ENCODE data around the gene ZBTB2. TPM values are rescaled to one million over a fixed set of nuclear protein-coding genes. Genes with fewer than 3 reads are reported as not detected.

Gene ZBTB2
- total and polyA plus RNA-seq, 2 donors from 2014 or later = 6.0 to 11.2 TPM

GRCh38 chr6:151432651-151433050 lies 41.3 kb upstream of the ZBTB2 start:
- no peak for FAIRE-seq
- Histone ChIP-seq H3K27me3 (ENCODE audit: control insufficient read depth, insufficient read depth, low read length) (no peaks in the 10 kb centered on the region), H3K9ac (ENCODE audit: low read length in 3 of 3) (no peak overlapping the region), H3K27ac (ENCODE audit: low read depth in 2 of 2, low read length in 2 of 2) (no peak overlapping the region), H3K9me3 (ENCODE audit: control insufficient read depth in 2 of 3, insufficient read depth in 1 of 3, low read length in 3 of 3) (no peaks in the 10 kb centered on the region), H3K4me3 (ENCODE audit: low read length in 3 of 3) (no peak overlapping the region), H3K36me3 (ENCODE audit: control insufficient read depth in 2 of 3, insufficient read depth in 3 of 3, low read length in 3 of 3) (peaks cover 7 to 34% (median 9%) of the 10 kb centered on the region in 3 donors), H3K4me1 (ENCODE audit: control insufficient read depth in 2 of 3, insufficient read depth in 2 of 3, low read depth in 1 of 3, low read length in 3 of 3) (peaks cover 0 to 15% (median 10%) of the 10 kb centered on the region in 3 donors)
- DNase-seq = no peak
- TF ChIP-seq CTCF (IDR thresholded peaks at IDR 0.05; ENCODE audit: borderline replicate concordance, extremely low read depth, insufficient read depth) = no peak
- intact Hi-C loops (cut with DNase I) = no loop called here

GRCh38 chr6:151431337-151431736 lies 40.0 kb upstream of the ZBTB2 start:
- Histone ChIP-seq H3K9me3 (ENCODE audit: control insufficient read depth in 2 of 3, insufficient read depth in 1 of 3, low read length in 3 of 3) (no peaks in the 10 kb centered on the region), H3K4me3 (ENCODE audit: low read length in 3 of 3) (no peak overlapping the region), H3K9ac (ENCODE audit: low read length in 3 of 3) (no peak overlapping the region), H3K36me3 (ENCODE audit: control insufficient read depth in 2 of 3, insufficient read depth in 3 of 3, low read length in 3 of 3) (peaks cover 7 to 39% (median 9%) of the 10 kb centered on the region in 3 donors), H3K4me1 (ENCODE audit: control insufficient read depth in 2 of 3, insufficient read depth in 2 of 3, low read depth in 1 of 3, low read length in 3 of 3) (peaks cover 0 to 3% (median 1%) of the 10 kb centered on the region in 3 donors), H3K27me3 (ENCODE audit: control insufficient read depth, insufficient read depth, low read length) (no peaks in the 10 kb centered on the region), H3K27ac (ENCODE audit: low read depth in 2 of 2, low read length in 2 of 2) (no peak overlapping the region)
- FAIRE-seq (no peak), DNase-seq (no peak)
- intact Hi-C loops (cut with DNase I) = no loop called here
- TF ChIP-seq CTCF (IDR thresholded peaks at IDR 0.05; ENCODE audit: borderline replicate concordance, extremely low read depth, insufficient read depth) = no peak

GRCh38 chr6:151430886-151431285 lies 39.5 kb upstream of the ZBTB2 start:
- H3K9me3 ChIP-seq (ENCODE audit: control insufficient read depth in 2 of 3, insufficient read depth in 1 of 3, low read length in 3 of 3) = no peaks in the 10 kb centered on the region
- DNase-seq (peak in 1 of 5 donors; percentile 34), FAIRE-seq (no peak)
- peaks cover 7 to 43% (median 11%) of the 10 kb centered on the region in 3 donors for H3K36me3 ChIP-seq (ENCODE audit: control insufficient read depth in 2 of 3, insufficient read depth in 3 of 3, low read length in 3 of 3)
- H3K27me3 ChIP-seq (ENCODE audit: control insufficient read depth, insufficient read depth, low read length) = no peaks in the 10 kb centered on the region
- no peak overlapping the region for H3K4me3 ChIP-seq (ENCODE audit: low read length in 3 of 3)
- H3K4me1 ChIP-seq (ENCODE audit: control insufficient read depth in 2 of 3, insufficient read depth in 2 of 3, low read depth in 1 of 3, low read length in 3 of 3) = no peaks in the 10 kb centered on the region
- H3K9ac ChIP-seq (ENCODE audit: low read length in 3 of 3) = no peak overlapping the region
- no peak for TF ChIP-seq CTCF (IDR thresholded peaks at IDR 0.05; ENCODE audit: borderline replicate concordance, extremely low read depth, insufficient read depth)
- H3K27ac ChIP-seq (ENCODE audit: low read depth in 2 of 2, low read length in 2 of 2) = no peak overlapping the region
- intact Hi-C loops (cut with DNase I) = no loop called here

Data from kidney (tissue), 14 donors.